DND-41 (cell line): Measurements from ENCODE around the gene FGG.

Experiments
- ATAC-seq: fragments of 200-7000 bp; cut with Tn5 transposase; 3 replicates; pipeline ENCODE4 v1.9.1; 2021; ENCODE audit warnings: low read depth; ENCODE audit not compliant: insufficient read depth
- DNase-seq: peaks from one replicate; pipeline ENCODE4 v3.0.0-alpha.2; 2020
- H2AFZ ChIP-seq: 2 replicates; pipeline ENCODE4 v1.6.0; 2012; ENCODE audit warnings: low read depth, low read length
- H3K27ac ChIP-seq: 2 replicates; pipeline ENCODE4 v1.5.1; 2012; ENCODE audit warnings: low read length, inconsistent platforms
- H3K27me3 ChIP-seq: fragments of 200-600 bp; sonication (generic); 2 replicates; pipeline ENCODE4 v1.6.0; 2012; ENCODE audit warnings: low read length, mild to moderate bottlenecking, inconsistent platforms; ENCODE audit not compliant: insufficient read depth, poor library complexity
- H3K36me3 ChIP-seq: 2 replicates; pipeline ENCODE4 v1.5.1; 2012; ENCODE audit warnings: low read length, inconsistent platforms; ENCODE audit not compliant: insufficient read depth
- H3K4me1 ChIP-seq: 2 replicates; pipeline ENCODE4 v1.5.1; 2012; ENCODE audit warnings: mild to moderate bottlenecking, low read length; ENCODE audit not compliant: insufficient read depth
- H3K4me2 ChIP-seq: 2 replicates; pipeline ENCODE4 v1.6.0; 2012; ENCODE audit warnings: mild to moderate bottlenecking, moderate library complexity, low read length, inconsistent platforms; ENCODE audit not compliant: insufficient read depth
- H3K4me3 ChIP-seq, 2 experiments: fragments of 200-600 bp in 1 of 2; shearing (Covaris generic) in 1 of 2; 2 replicates each; pipeline ENCODE4 v1.5.1; 2012 to 2016; ENCODE audit warnings: inconsistent platforms in 2 of 2, low read length in 2 of 2, mild to moderate bottlenecking in 2 of 2, low read depth in 1 of 2, moderate library complexity in 1 of 2
- H3K79me2 ChIP-seq: 2 replicates; pipeline ENCODE4 v1.6.0; 2012; ENCODE audit warnings: low read length, inconsistent platforms; ENCODE audit not compliant: insufficient read depth
- H3K9ac ChIP-seq: 2 replicates; pipeline ENCODE4 v1.6.0; 2012; ENCODE audit warnings: low read depth, mild to moderate bottlenecking, inconsistent platforms, low read length, moderate library complexity
- H3K9me3 ChIP-seq: 2 replicates; pipeline ENCODE4 v1.5.1; 2012; ENCODE audit warnings: low read length, moderate library complexity, mild to moderate bottlenecking, inconsistent platforms; ENCODE audit not compliant: insufficient read depth, severe bottlenecking
- H4K20me1 ChIP-seq: 2 replicates; pipeline ENCODE4 v1.6.0; 2012; ENCODE audit warnings: low read length; ENCODE audit not compliant: insufficient read depth
- EZH2 ChIP-seq: IDR thresholded peaks from 3 replicates; pipeline ENCODE4 v1.6.1; 2012; ENCODE audit warnings: borderline replicate concordance, low read depth, mild to moderate bottlenecking, moderate library complexity, low read length, inconsistent platforms; ENCODE audit not compliant: severe bottlenecking
- TF ChIP-seq, protein P1 (sequence below): IDR thresholded peaks from 2 replicates; pipeline ENCODE4 v1.5.1; 2012; ENCODE audit warnings: borderline replicate concordance, low read length, moderate library complexity, mild to moderate bottlenecking; ENCODE audit not compliant: poor library complexity, severe bottlenecking; ENCODE audit errors: extremely low read depth

Gene FGG

GRCh38 chr4:154593868-154594267 lies 18.6 kb downstream of the FGG start:
- DNase-seq, result no peak
- Histone ChIP-seq H3K79me2 (no peaks in the 10 kb centered on the region), H4K20me1 (no peaks in the 10 kb centered on the region), H3K36me3 (no peaks in the 10 kb centered on the region), H3K27ac (no peak overlapping the region), H3K27me3 (peaks cover 10% of the 10 kb centered on the region), H3K4me2 (no peak overlapping the region), H2AFZ (no peak overlapping the region), H3K4me1 (no peaks in the 10 kb centered on the region), H3K4me3 (no peak overlapping the region), H3K9me3 (no peaks in the 10 kb centered on the region), H3K9ac (no peak overlapping the region)
- no peak for ATAC-seq
- no peak for TF ChIP-seq EZH2
- TF ChIP-seq, protein P1, sequence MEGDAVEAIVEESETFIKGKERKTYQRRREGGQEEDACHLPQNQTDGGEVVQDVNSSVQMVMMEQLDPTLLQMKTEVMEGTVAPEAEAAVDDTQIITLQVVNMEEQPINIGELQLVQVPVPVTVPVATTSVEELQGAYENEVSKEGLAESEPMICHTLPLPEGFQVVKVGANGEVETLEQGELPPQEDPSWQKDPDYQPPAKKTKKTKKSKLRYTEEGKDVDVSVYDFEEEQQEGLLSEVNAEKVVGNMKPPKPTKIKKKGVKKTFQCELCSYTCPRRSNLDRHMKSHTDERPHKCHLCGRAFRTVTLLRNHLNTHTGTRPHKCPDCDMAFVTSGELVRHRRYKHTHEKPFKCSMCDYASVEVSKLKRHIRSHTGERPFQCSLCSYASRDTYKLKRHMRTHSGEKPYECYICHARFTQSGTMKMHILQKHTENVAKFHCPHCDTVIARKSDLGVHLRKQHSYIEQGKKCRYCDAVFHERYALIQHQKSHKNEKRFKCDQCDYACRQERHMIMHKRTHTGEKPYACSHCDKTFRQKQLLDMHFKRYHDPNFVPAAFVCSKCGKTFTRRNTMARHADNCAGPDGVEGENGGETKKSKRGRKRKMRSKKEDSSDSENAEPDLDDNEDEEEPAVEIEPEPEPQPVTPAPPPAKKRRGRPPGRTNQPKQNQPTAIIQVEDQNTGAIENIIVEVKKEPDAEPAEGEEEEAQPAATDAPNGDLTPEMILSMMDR, result no peak

- H3K9ac ChIP-seq, result no peak overlapping the region
- H3K4me3 ChIP-seq, result no peak overlapping the region
- no peak overlapping the region for H3K4me2 ChIP-seq
- DNase-seq (no peak), ATAC-seq (no peak)
- no peaks in the 10 kb centered on the region for H3K4me1 ChIP-seq
- no peaks in the 10 kb centered on the region for H3K79me2 ChIP-seq
- H3K27ac ChIP-seq, result no peak overlapping the region
- H3K27me3 ChIP-seq, result peaks cover 15% of the 10 kb centered on the region
- H4K20me1 ChIP-seq, result no peaks in the 10 kb centered on the region
- no peak overlapping the region for H2AFZ ChIP-seq
- TF ChIP-seq, protein P1, result no peak
- no peak for TF ChIP-seq EZH2
- H3K36me3 ChIP-seq, result no peaks in the 10 kb centered on the region
- H3K9me3 ChIP-seq, result no peaks in the 10 kb centered on the region
Measured at GRCh38 chr4:154591890-154592289, 20.6 kb downstream of the FGG start.

DNA sequence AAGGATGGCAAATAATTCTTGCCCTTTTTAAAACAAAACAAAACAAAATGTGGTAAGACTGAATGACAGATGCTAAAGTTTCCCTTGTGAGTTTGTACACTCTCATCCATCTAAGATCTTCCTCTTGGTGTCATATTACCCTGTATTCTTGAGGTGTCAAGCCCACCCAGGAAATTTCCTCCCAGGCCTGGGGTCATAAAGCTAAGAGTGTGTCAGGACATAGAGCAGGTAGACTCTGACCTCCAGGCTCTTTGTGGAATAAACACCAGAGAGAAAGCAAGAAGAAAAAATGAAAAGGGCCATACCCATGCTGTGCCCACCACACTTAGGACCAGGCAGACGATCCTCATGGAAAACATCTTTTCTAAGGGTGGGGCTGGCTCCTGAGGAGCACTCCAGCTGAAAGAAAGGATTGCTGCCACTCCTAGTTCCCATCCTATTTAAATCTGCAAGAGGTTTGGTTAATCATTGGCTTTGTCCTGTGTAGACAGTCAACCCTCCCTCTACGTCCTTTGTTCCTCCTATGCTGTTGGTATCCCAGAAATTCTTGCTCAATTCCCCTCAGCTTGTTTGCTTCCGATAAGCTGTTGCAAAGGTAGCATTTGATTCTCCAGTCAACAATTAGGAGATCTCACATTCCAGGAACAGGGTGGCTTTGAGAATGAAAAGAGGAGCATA lies 22.0 kb downstream of the FGG start, which contains the start of gene FGA:
FGA (minus strand) TSS at position 414 of the 678 bp plus-strand sequence; CDS start at position 359, 55 bp downstream.
- no peaks in the 10 kb centered on the region for H3K4me1 ChIP-seq
- H2AFZ ChIP-seq, result no peak within 1 kb of the TSS
- no peak within 1 kb of the TSS for H3K9ac ChIP-seq
- no peaks in the 10 kb centered on the region for H3K36me3 ChIP-seq
- H3K27ac ChIP-seq, result no peak within 1 kb of the TSS
- H3K4me2 ChIP-seq, result no peak within 1 kb of the TSS
- H4K20me1 ChIP-seq, result no peaks in the 10 kb centered on the region
- no peak for TF ChIP-seq EZH2
- TF ChIP-seq, protein P1, result no peak
- no peaks in the 10 kb centered on the region for H3K79me2 ChIP-seq
- no peaks in the 10 kb centered on the region for H3K9me3 ChIP-seq
- no peak for ATAC-seq
- no peak for DNase-seq
- H3K4me3 ChIP-seq, result no peak within 1 kb of the TSS
- H3K27me3 ChIP-seq, result peaks cover 15% of the 10 kb centered on the region
